B cell (primary cell): ENCODE data around the gene CASS4. TPM values are rescaled to one million over a fixed set of nuclear protein-coding genes. Genes with fewer than 3 reads are reported as not detected.

Experiments used
- ATAC-seq: fragments of 200-7000 bp; cut with Tn5 transposase; one replicate; pipeline ENCODE4 v1.10.0; 2021; ENCODE audit warnings: low read depth, mild to moderate bottlenecking, moderate number of reproducible peaks, moderate library complexity
- CTCF ChIA-PET: fragments of 350-600 bp; sonication (Branson Sonifier 250); formaldehyde crosslinking; loops from one replicate; lab custom pipeline; 2021; ENCODE audit warnings: antibody characterized with exemption, inconsistent platforms; lab: Charles Lee
- POLR2A ChIA-PET: fragments of 350-600 bp; sonication (Branson Sonifier 250); formaldehyde crosslinking; loops from one replicate; lab custom pipeline; 2021; ENCODE audit warnings: antibody characterized with exemption; lab: Charles Lee
- DNase-seq: peaks from one replicate; pipeline ENCODE4 v3.0.0; 2013
- H2AFZ ChIP-seq: 2 replicates; pipeline ENCODE4 v1.6.1; 2012; ENCODE audit warnings: mild to moderate bottlenecking, low read depth, low read length; ENCODE audit not compliant: insufficient read depth, poor library complexity, severe bottlenecking
- H3K27ac ChIP-seq, 2 donors: 1 replicate in 1 of 2; 2 replicates in 1 of 2; pipeline ENCODE4 v1.5.1; 2012 to 2013; ENCODE audit warnings: low read length in 2 of 2, mild to moderate bottlenecking in 2 of 2, moderate library complexity in 1 of 2
- H3K27me3 ChIP-seq, 4 experiments: fragments of 200-600 bp in 1 of 4; sonication (generic) in 1 of 4; replicated peaks in 1 of 4; 1 replicate in 2 of 4; 2 replicates in 2 of 4; pipeline versions ENCODE4 v1.6.1 to v1.7.0; 2013 to 2016; ENCODE audit warnings: low read length in 3 of 4, mild to moderate bottlenecking in 2 of 4, mixed read lengths in 1 of 4, moderate library complexity in 1 of 4; ENCODE audit not compliant: insufficient read depth in 4 of 4, control insufficient read depth in 3 of 4; ENCODE audit errors: control extremely low read depth in 1 of 4
- H3K36me3 ChIP-seq, 2 experiments: replicated peaks in 1 of 2; 1 replicate in 1 of 2; 2 replicates in 1 of 2; pipeline versions ENCODE4 v1.6.1 to v1.7.1; 2013; ENCODE audit warnings: low read length in 1 of 2; ENCODE audit not compliant: insufficient read depth in 2 of 2, control insufficient read depth in 1 of 2; ENCODE audit errors: control extremely low read depth in 1 of 2, extremely low read depth in 1 of 2
- H3K4me1 ChIP-seq, 2 donors: fragments of 200-600 bp in 1 of 2; sonication (generic) in 1 of 2; 1 replicate in 1 of 2; 2 replicates in 1 of 2; pipeline versions ENCODE4 v1.5.1 to v1.6.1; 2013 to 2017; ENCODE audit warnings: low read length in 2 of 2; ENCODE audit not compliant: control insufficient read depth in 2 of 2, insufficient read depth in 2 of 2
- H3K4me2 ChIP-seq: replicated peaks from 2 replicates; pipeline ENCODE3; 2012; ENCODE audit warnings: mild to moderate bottlenecking, low read depth, low read length; ENCODE audit not compliant: poor library complexity, severe bottlenecking
- H3K4me3 ChIP-seq, 5 experiments: fragments of 200-600 bp in 1 of 5; sonication (generic) in 1 of 5; 1 replicate in 3 of 5; 2 replicates in 2 of 5; pipeline versions ENCODE4 v1.5.1 to v1.7.0; 2011 to 2016; ENCODE audit warnings: low read length in 4 of 5, mild to moderate bottlenecking in 4 of 5, low read depth in 2 of 5, control low read depth in 1 of 5, moderate library complexity in 1 of 5; ENCODE audit not compliant: insufficient read depth in 1 of 5; ENCODE audit errors: control extremely low read depth in 1 of 5, extremely low read depth in 1 of 5
- H3K79me2 ChIP-seq: fragments of 200-600 bp; sonication (generic); one replicate; pipeline ENCODE4 v1.6.0; 2016; ENCODE audit warnings: low read length; ENCODE audit not compliant: control insufficient read depth, insufficient read depth
- H3K9ac ChIP-seq: fragments of 200-600 bp; sonication (generic); 2 replicates; pipeline ENCODE4 v1.6.1; 2017; ENCODE audit warnings: mild to moderate bottlenecking, low read length, moderate library complexity
- H3K9me3 ChIP-seq, 3 donors: one replicate each; pipeline versions ENCODE4 v1.6.1 to v1.7.1; 2013; ENCODE audit warnings: low read length in 2 of 3; ENCODE audit not compliant: control insufficient read depth in 2 of 3, insufficient read depth in 1 of 3; ENCODE audit errors: control extremely low read depth in 1 of 3
- H4K20me1 ChIP-seq: 2 replicates; pipeline ENCODE4 v1.6.0; 2012; ENCODE audit warnings: mild to moderate bottlenecking, low read length; ENCODE audit not compliant: insufficient read depth, control insufficient read depth, poor library complexity, severe bottlenecking
- H3K27ac Mint-ChIP-seq: one replicate; pipeline ENCODE4 v1.8.0; 2021; ENCODE audit warnings: mixed read lengths
- H3K27me3 Mint-ChIP-seq: one replicate; pipeline ENCODE4 v1.8.0; 2021; ENCODE audit warnings: mixed read lengths
- H3K4me1 Mint-ChIP-seq: one replicate; pipeline ENCODE4 v1.8.0; 2021; ENCODE audit warnings: mixed read lengths
- H3K4me3 Mint-ChIP-seq: one replicate; pipeline ENCODE4 v1.8.0; 2021; ENCODE audit warnings: mixed read lengths
- H3K9me3 Mint-ChIP-seq: one replicate; pipeline ENCODE4 v1.8.0; 2022; ENCODE audit warnings: mixed read lengths; ENCODE audit not compliant: insufficient read depth
- CTCF ChIP-seq: fragments of 200-600 bp; IDR thresholded peaks from one replicate; pipeline ENCODE4 v1.8.0; 2022; ENCODE audit warnings: antibody characterized with exemption, mild to moderate bottlenecking
- EZH2 ChIP-seq: IDR thresholded peaks from 2 replicates; pipeline ENCODE4 v1.6.1; 2012; ENCODE audit warnings: borderline replicate concordance, low read depth, mild to moderate bottlenecking, moderate library complexity, low read length; ENCODE audit not compliant: insufficient read depth, poor library complexity, severe bottlenecking
- WGBS: methylation state at CpG from one replicate; pipeline ENCODE4 v1.1.5; 2013; ENCODE audit warnings: missing lambda C conversion rate; ENCODE audit not compliant: insufficient coverage; 5-methylcytosine and 5-hydroxymethylcytosine counted together
- intact Hi-C: fragments of 100-400 bp; cut with micrococcal nuclease; formaldehyde crosslinking; loops from one replicate; pipeline ENCODE4 v1.10.0; 2022
- polyA plus RNA-seq: library from polyadenylated mRNA; depleted of rRNA; stranded (reverse); fragments of >200 nt; gene quantifications from 2 replicates; pipeline ENCODE4 v1.2.3, GENCODE V29; 2012
- total RNA-seq, 2 donors: library from RNA; stranded (reverse); fragments of 120-200 nt in 1 of 2; gene quantifications; 1 replicate in 1 of 2; 2 replicates in 1 of 2; pipeline versions ENCODE4 v1.2.3 to v1.2.4, GENCODE V29; 2013 to 2022

The CASS4 gene
- total and polyA plus RNA-seq, 2 donors (not counting 1 experiment from before 2014, with no cell fraction given): 0.42 to 0.45 TPM

GRCh38 chr20:56386219-56386618, 25.8 kb upstream of the CASS4 start:
- ATAC-seq: no peak
- H3K4me3 ChIP-seq: no peak overlapping the region
- no peak overlapping the region for H2AFZ ChIP-seq
- no peak overlapping the region for H3K4me2 ChIP-seq
- no peaks in the 10 kb centered on the region for H3K9me3 ChIP-seq
- Mint-ChIP-seq H3K4me1 (no peaks in the 10 kb centered on the region), H3K4me3 (no peak overlapping the region), H3K9me3 (no peaks in the 10 kb centered on the region), H3K27me3 (no peaks in the 10 kb centered on the region), H3K27ac (no peak overlapping the region)
- intact Hi-C loops: no loop called here
- DNase-seq: no peak
- peaks cover 3 to 5% of the 10 kb centered on the region in 2 donors for H3K4me1 ChIP-seq
- H3K79me2 ChIP-seq: peaks cover 23% of the 10 kb centered on the region
- no peak overlapping the region for H3K9ac ChIP-seq
- H4K20me1 ChIP-seq: no peaks in the 10 kb centered on the region
- ChIA-PET POLR2A (no interaction called here), CTCF (interaction anchor here (1.2 kb wide), 1 partner anchor 20 kb away, joined by 3 read pairs; no protein-coding TSS in a partner anchor)
- TF ChIP-seq EZH2: no peak
- no peak for TF ChIP-seq CTCF
- no peaks in the 10 kb centered on the region for H3K27me3 ChIP-seq
- H3K27ac ChIP-seq: no peak overlapping the region
- 97% methylated on average over 6 of the region's 6 CpGs for WGBS
- H3K36me3 ChIP-seq: peaks cover 0 to 2% of the 10 kb centered on the region in 2 experiments

GRCh38 chr20:56388882-56389281, 23.2 kb upstream of the CASS4 start:
- Histone ChIP-seq H2AFZ (no peak overlapping the region), H3K4me3 (no peak overlapping the region), H3K4me2 (no peak overlapping the region), H3K27ac (no peak overlapping the region), H3K4me1 (peaks cover 15 to 18% of the 10 kb centered on the region in 2 donors), H4K20me1 (no peaks in the 10 kb centered on the region), H3K9ac (no peak overlapping the region), H3K9me3 (no peaks in the 10 kb centered on the region), H3K36me3 (peaks cover 0 to 2% of the 10 kb centered on the region in 2 experiments), H3K27me3 (no peaks in the 10 kb centered on the region), H3K79me2 (peaks cover 34% of the 10 kb centered on the region)
- TF ChIP-seq CTCF: no peak
- TF ChIP-seq EZH2: no peak
- ATAC-seq: no peak
- H3K4me1 Mint-ChIP-seq: peaks cover 10% of the 10 kb centered on the region
- ChIA-PET POLR2A (no interaction called here), CTCF (no interaction called here)
- intact Hi-C loops: no loop called here
- WGBS: 98% methylated on average over 4 of the region's 4 CpGs
- no peak for DNase-seq
- H3K4me3 Mint-ChIP-seq: no peak overlapping the region
- H3K27ac Mint-ChIP-seq: no peak overlapping the region
- no peaks in the 10 kb centered on the region for H3K9me3 Mint-ChIP-seq
- H3K27me3 Mint-ChIP-seq: no peaks in the 10 kb centered on the region
